CD14-positive monocyte (primary cell): Measurements from ENCODE around the gene C8B. TPM values are rescaled to one million over a fixed set of nuclear protein-coding genes. Genes with fewer than 3 reads are reported as not detected.

ENCODE experiments used
- DNase-seq, 3 donors: peaks; one replicate each; pipeline ENCODE4 v3.0.0-alpha.2; 2011 to 2022
- H2AFZ ChIP-seq: 2 replicates; pipeline ENCODE4 v1.6.0; 2012; ENCODE audit warnings: mild to moderate bottlenecking, low read depth, low read length, inconsistent platforms; ENCODE audit not compliant: insufficient read depth, poor library complexity, severe bottlenecking
- H3K27ac ChIP-seq, 2 donors: 1 replicate in 1 of 2; 2 replicates in 1 of 2; pipeline ENCODE4 v1.5.1; 2012 to 2013; ENCODE audit warnings: low read length in 2 of 2, control low read depth in 1 of 2, inconsistent platforms in 1 of 2, low read depth in 1 of 2, mild to moderate bottlenecking in 1 of 2
- H3K27me3 ChIP-seq, 2 donors: one replicate each; pipeline versions ENCODE4 v1.6.0 to v1.6.1; 2011 to 2013; ENCODE audit warnings: low read length in 2 of 2; ENCODE audit not compliant: control insufficient read depth in 2 of 2, insufficient read depth in 2 of 2
- H3K36me3 ChIP-seq, 2 donors: replicated peaks in 1 of 2; 1 replicate in 1 of 2; 2 replicates in 1 of 2; pipeline versions ENCODE4 v1.5.1 to v1.6.1; 2012 to 2013; ENCODE audit warnings: low read length in 2 of 2, control low read depth in 1 of 2, inconsistent platforms in 1 of 2, mild to moderate bottlenecking in 1 of 2; ENCODE audit not compliant: insufficient read depth in 2 of 2, control insufficient read depth in 1 of 2
- H3K4me1 ChIP-seq, 2 donors: 1 replicate in 1 of 2; 2 replicates in 1 of 2; pipeline versions ENCODE4 v1.5.1 to v1.6.1; 2012 to 2013; ENCODE audit warnings: low read length in 2 of 2, control low read depth in 1 of 2, inconsistent platforms in 1 of 2, mild to moderate bottlenecking in 1 of 2, moderate library complexity in 1 of 2; ENCODE audit not compliant: insufficient read depth in 2 of 2, control insufficient read depth in 1 of 2
- H3K4me2 ChIP-seq: replicated peaks from 2 replicates; pipeline ENCODE3; 2012; ENCODE audit warnings: low read length, moderate library complexity, mild to moderate bottlenecking; ENCODE audit not compliant: poor library complexity, severe bottlenecking; ENCODE audit errors: extremely low read depth
- H3K4me3 ChIP-seq, 3 experiments: fragments of 200-600 bp in 1 of 3; sonication (generic) in 1 of 3; replicated peaks in 1 of 3; 1 replicate in 2 of 3; 2 replicates in 1 of 3; pipeline ENCODE4 v1.5.1; 2011 to 2013; ENCODE audit warnings: low read length in 3 of 3, mild to moderate bottlenecking in 3 of 3, control low read depth in 2 of 3, low read depth in 2 of 3, inconsistent platforms in 1 of 3, moderate library complexity in 1 of 3
- H3K79me2 ChIP-seq: 2 replicates; pipeline ENCODE4 v1.6.0; 2012; ENCODE audit warnings: mild to moderate bottlenecking, control low read depth, inconsistent platforms, low read length, moderate library complexity; ENCODE audit not compliant: insufficient read depth
- H3K9ac ChIP-seq: 2 replicates; pipeline ENCODE4 v1.6.0; 2017; ENCODE audit warnings: low read length, mild to moderate bottlenecking; ENCODE audit not compliant: insufficient read depth, poor library complexity, severe bottlenecking
- H3K9me3 ChIP-seq, 2 donors: replicated peaks in 1 of 2; 1 replicate in 1 of 2; 2 replicates in 1 of 2; pipeline versions ENCODE4 v1.5.1 to v1.6.1; 2012 to 2013; ENCODE audit warnings: low read length in 2 of 2, control low read depth in 1 of 2; ENCODE audit not compliant: control insufficient read depth in 1 of 2, insufficient read depth in 1 of 2
- H4K20me1 ChIP-seq: 2 replicates; pipeline ENCODE4 v1.6.0; 2012; ENCODE audit warnings: mild to moderate bottlenecking, low read length, control low read depth, moderate library complexity; ENCODE audit not compliant: insufficient read depth
- H3K27ac Mint-ChIP-seq, 7 donors: one replicate each; pipeline ENCODE4 v1.8.0; 2020; ENCODE audit warnings: mild to moderate bottlenecking in 7 of 7, mixed read lengths in 7 of 7, moderate library complexity in 6 of 7, inconsistent platforms in 2 of 7
- H3K27me3 Mint-ChIP-seq, 3 donors: one replicate each; pipeline ENCODE4 v1.8.0; 2021 to 2022; ENCODE audit warnings: low read depth in 3 of 3, mild to moderate bottlenecking in 3 of 3, mixed read lengths in 3 of 3, moderate library complexity in 3 of 3, inconsistent platforms in 1 of 3
- H3K36me3 Mint-ChIP-seq, 2 donors: one replicate each; pipeline ENCODE4 v1.8.0; 2020; ENCODE audit warnings: mixed read lengths in 2 of 2, inconsistent platforms in 1 of 2, mild to moderate bottlenecking in 1 of 2
- H3K4me1 Mint-ChIP-seq: one replicate; pipeline ENCODE4 v1.8.0; 2020; ENCODE audit warnings: mild to moderate bottlenecking, mixed read lengths
- H3K4me3 Mint-ChIP-seq, 2 donors: one replicate each; pipeline ENCODE4 v1.8.0; 2020; ENCODE audit warnings: mild to moderate bottlenecking in 2 of 2, mixed read lengths in 2 of 2, moderate library complexity in 1 of 2
- H3K9me3 Mint-ChIP-seq, 7 donors: one replicate each; pipeline ENCODE4 v1.8.0; 2020 to 2022; ENCODE audit warnings: mixed read lengths in 7 of 7, mild to moderate bottlenecking in 6 of 7, moderate library complexity in 6 of 7, inconsistent platforms in 2 of 7
- CTCF ChIP-seq: fragments of 200-600 bp; IDR thresholded peaks from one replicate; pipeline ENCODE4 v1.8.0; 2022; ENCODE audit warnings: antibody characterized with exemption, mild to moderate bottlenecking
- WGBS: methylation state at CpG from one replicate; pipeline ENCODE4 v1.1.5; 2013; ENCODE audit warnings: missing lambda C conversion rate; ENCODE audit not compliant: insufficient coverage; 5-methylcytosine and 5-hydroxymethylcytosine counted together
- intact Hi-C, 2 donors: fragments of 100-400 bp; cut with micrococcal nuclease; formaldehyde crosslinking; loops; one replicate each; pipeline versions ENCODE4 v1.15.0 to v1.15.1; 2023
- polyA plus RNA-seq, 3 donors: library from polyadenylated mRNA; depleted of rRNA in 1 of 3; unstranded in 2 of 3; stranded (reverse) in 1 of 3; fragments of 300-500 nt in 2 of 3; fragments of >200 nt in 1 of 3; fragmentation: Illumina TruSeq in 2 of 3; gene quantifications; 1 replicate in 2 of 3; 2 replicates in 1 of 3; pipeline ENCODE4 v1.2.3, GENCODE V29; 2012 to 2021

C8B gene
- polyA plus RNA-seq, 3 donors: not detected

GRCh38 chr1:56986397-56986796 is 20.6 kb upstream of the C8B start:
- intact Hi-C loops: no loop called here
- Histone ChIP-seq H3K79me2 (no peaks in the 10 kb centered on the region), H3K27me3 (no peaks in the 10 kb centered on the region), H3K4me1 (no peaks in the 10 kb centered on the region), H2AFZ (no peak overlapping the region), H3K27ac (no peak overlapping the region), H3K4me3 (no peak overlapping the region), H3K4me2 (no peak overlapping the region), H3K9me3 (no peaks in the 10 kb centered on the region), H4K20me1 (no peaks in the 10 kb centered on the region), H3K36me3 (no peaks in the 10 kb centered on the region), H3K9ac (no peak overlapping the region)
- 57% methylated on average over 1 of the region's 2 CpGs for WGBS
- H3K36me3 Mint-ChIP-seq: no peaks in the 10 kb centered on the region
- TF ChIP-seq CTCF: no peak
- H3K9me3 Mint-ChIP-seq: peaks cover 0 to 2% (median 0%) of the 10 kb centered on the region in 7 donors
- H3K27me3 Mint-ChIP-seq: peaks cover 0 to 2% (median 2%) of the 10 kb centered on the region in 3 donors
- no peak overlapping the region for H3K4me3 Mint-ChIP-seq
- H3K27ac Mint-ChIP-seq: no peak overlapping the region
- no peak for DNase-seq
- no peaks in the 10 kb centered on the region for H3K4me1 Mint-ChIP-seq

GRCh38 chr1:56985857-56986256 is 20.0 kb upstream of the C8B start:
- H3K27ac Mint-ChIP-seq: peak overlapping the region in 1 of 7 donors; percentile 40
- H3K4me3 Mint-ChIP-seq: no peak overlapping the region
- no peaks in the 10 kb centered on the region for H3K4me1 Mint-ChIP-seq
- H3K9me3 ChIP-seq: no peaks in the 10 kb centered on the region
- no peak overlapping the region for H3K4me2 ChIP-seq
- no peak for DNase-seq
- no peaks in the 10 kb centered on the region for H3K79me2 ChIP-seq
- no peak overlapping the region for H3K27ac ChIP-seq
- H3K4me1 ChIP-seq: no peaks in the 10 kb centered on the region
- peaks cover 0 to 2% (median 2%) of the 10 kb centered on the region in 3 donors for H3K27me3 Mint-ChIP-seq
- peaks cover 0 to 2% (median 0%) of the 10 kb centered on the region in 7 donors for H3K9me3 Mint-ChIP-seq
- no peaks in the 10 kb centered on the region for H3K36me3 Mint-ChIP-seq
- H3K27me3 ChIP-seq: no peaks in the 10 kb centered on the region
- H2AFZ ChIP-seq: no peak overlapping the region
- WGBS: 100% methylated on average over 2 of the region's 2 CpGs
- no peaks in the 10 kb centered on the region for H3K36me3 ChIP-seq
- intact Hi-C loops: no loop called here
- no peak overlapping the region for H3K4me3 ChIP-seq
- H4K20me1 ChIP-seq: no peaks in the 10 kb centered on the region
- H3K9ac ChIP-seq: no peak overlapping the region
- no peak for TF ChIP-seq CTCF
